Raji (cell line): ENCODE data around the gene TFAP2E.

ENCODE experiments used
- POLR2A ChIP-seq: IDR thresholded peaks from 2 replicates; pipeline ENCODE4 v1.6.1; 2011; ENCODE audit warnings: low read depth, low read length, control low read depth; ENCODE audit not compliant: insufficient read depth

Gene TFAP2E

GRCh38 chr1:35597870-35598269 is 24.8 kb downstream of the TFAP2E start:
- no peak for TF ChIP-seq POLR2A

GRCh38 chr1:35598895-35599294 is 25.8 kb downstream of the TFAP2E start:
- no peak for TF ChIP-seq POLR2A

- no peak for TF ChIP-seq POLR2A
Measured at GRCh38 chr1:35599411-35599810, 26.3 kb downstream of the TFAP2E start.

- no peak for TF ChIP-seq POLR2A
Measured at GRCh38 chr1:35600593-35600992, 27.5 kb downstream of the TFAP2E start.

- TF ChIP-seq POLR2A: no peak
Measured at GRCh38 chr1:35603468-35603867, 30.4 kb downstream of the TFAP2E start.

- no peak for TF ChIP-seq POLR2A
Measured at GRCh38 chr1:35603941-35604340, 30.8 kb downstream of the TFAP2E start.

GRCh38 chr1:35605071-35605866 is 32.2 kb downstream of the TFAP2E start:
- no peak for TF ChIP-seq POLR2A

- no peak for TF ChIP-seq POLR2A
Measured at GRCh38 chr1:35605867-35606182, 32.7 kb downstream of the TFAP2E start.

GRCh38 chr1:35611655-35612054 is 38.5 kb downstream of the TFAP2E start:
- no peak for TF ChIP-seq POLR2A

- no peak for TF ChIP-seq POLR2A
Measured at GRCh38 chr1:35615440-35615839, 42.3 kb downstream of the TFAP2E start.

GRCh38 chr1:35619237-35620121 is 46.4 kb downstream of the TFAP2E start:
- TF ChIP-seq POLR2A: no peak

- TF ChIP-seq POLR2A: no peak
Measured at GRCh38 chr1:35622510-35623178, 49.5 kb downstream of the TFAP2E start.

GRCh38 chr1:35623832-35624231 is 50.7 kb downstream of the TFAP2E start:
- TF ChIP-seq POLR2A: no peak

GRCh38 chr1:35629051-35629450 is 55.9 kb downstream of the TFAP2E start:
- TF ChIP-seq POLR2A: no peak

GRCh38 chr1:35631396-35631795 is 58.3 kb downstream of the TFAP2E start:
- TF ChIP-seq POLR2A: no peak

- TF ChIP-seq POLR2A: no peak
Measured at GRCh38 chr1:35633547-35633946, 60.4 kb downstream of the TFAP2E start.
